GM10847 (cell line): ENCODE measurements around the gene GRB2.

ENCODE experiments used
- POLR2A ChIP-seq: IDR thresholded peaks from 2 replicates; pipeline ENCODE4 v1.6.1; 2011; ENCODE audit not compliant: insufficient read length; ENCODE audit errors: extremely low read depth

Gene GRB2

GRCh38 chr17:75370286-75370915 is 35.1 kb downstream of the GRB2 start:
- TF ChIP-seq POLR2A: no peak

GRCh38 chr17:75367312-75367711 is 38.2 kb downstream of the GRB2 start:
- no peak for TF ChIP-seq POLR2A

GRCh38 chr17:75366432-75366831 is 39.0 kb downstream of the GRB2 start:
- TF ChIP-seq POLR2A: no peak

- TF ChIP-seq POLR2A: no peak
Observed at GRCh38 chr17:75365931-75366275, 39.6 kb downstream of the GRB2 start.

GRCh38 chr17:75365009-75365930 is 40.2 kb downstream of the GRB2 start:
- no peak for TF ChIP-seq POLR2A

- TF ChIP-seq POLR2A: no peak
Observed at GRCh38 chr17:75364078-75364477, 41.4 kb downstream of the GRB2 start.

GRCh38 chr17:75361996-75362395 is 43.5 kb downstream of the GRB2 start:
- TF ChIP-seq POLR2A: no peak

GRCh38 chr17:75361344-75361743 is 44.1 kb downstream of the GRB2 start:
- TF ChIP-seq POLR2A: no peak

- TF ChIP-seq POLR2A: no peak
Observed at GRCh38 chr17:75356260-75356937, 49.1 kb downstream of the GRB2 start.

- TF ChIP-seq POLR2A: no peak
Observed at GRCh38 chr17:75353176-75353575, 52.3 kb downstream of the GRB2 start.

- no peak for TF ChIP-seq POLR2A
Observed at GRCh38 chr17:75352079-75352569, 53.4 kb downstream of the GRB2 start.

GRCh38 chr17:75350706-75351105 is 54.8 kb downstream of the GRB2 start:
- TF ChIP-seq POLR2A: no peak

- TF ChIP-seq POLR2A: no peak
Observed at GRCh38 chr17:75350029-75350428, 55.4 kb downstream of the GRB2 start.

- TF ChIP-seq POLR2A: no peak
Observed at GRCh38 chr17:75349589-75349988, 55.9 kb downstream of the GRB2 start.

GRCh38 chr17:75348386-75349012 is 57.0 kb downstream of the GRB2 start:
- TF ChIP-seq POLR2A: no peak
